GM12878 (cell line): ENCODE data around the gene RPS5. TPM values are rescaled to one million over a fixed set of nuclear protein-coding genes. Genes with fewer than 3 reads are reported as not detected.

Experiments
- ATAC-seq: fragments of 200-7000 bp; cut with Tn5 transposase; 3 replicates; pipeline ENCODE4 v1.9.1; 2020; ENCODE audit warnings: mild to moderate bottlenecking, moderate library complexity
- BruUV-seq: library from RNA; stranded (reverse); fragments of 400-500 nt; replicated peaks from 2 replicates; lab custom pipeline; 2021; lab: Mats Ljungman, UMichigan
- CTCF ChIA-PET: fragments of 300-600 bp; sonication (Branson Sonifier 250); formaldehyde crosslinking; extraction: SDS; loops from one replicate; lab custom pipeline; 2021; ENCODE audit warnings: inconsistent platforms; lab: Yijun Ruan, JAX
- POLR2A ChIA-PET: fragments of 350-600 bp; formaldehyde crosslinking; extraction: SDS; loops from one replicate; lab custom pipeline; 2021; ENCODE audit warnings: inconsistent platforms; lab: Charles Lee
- RAD21 ChIA-PET: fragments of 300-600 bp; sonication (Branson Sonifier 250); formaldehyde crosslinking; loops from one replicate; lab custom pipeline; 2023; ENCODE audit warnings: antibody characterized with exemption; ENCODE audit not compliant: unreplicated experiment; lab: Charles Lee
- SMC1A ChIA-PET: fragments of 300-600 bp; sonication (Branson Sonifier 250); formaldehyde crosslinking; loops from one replicate; lab custom pipeline; 2023; ENCODE audit not compliant: unreplicated experiment, uncharacterized antibody; lab: Charles Lee
- DNase-seq: peaks from one replicate; pipeline ENCODE4 v3.0.0-alpha.2; 2011; ENCODE audit warnings: low read depth, low spot score
- FAIRE-seq: peaks from 3 replicates; lab custom pipeline; 2011; peaks lifted over from hg19 to GRCh38; lab: Jason Lieb, UNC
- H2AFZ ChIP-seq: 2 replicates; pipeline ENCODE4 v1.6.0; 2011; ENCODE audit warnings: low read depth, low read length, control low read depth; ENCODE audit not compliant: control insufficient read depth
- H3K27ac ChIP-seq: 2 replicates; pipeline ENCODE4 v1.5.1; 2011; ENCODE audit warnings: control low read depth; ENCODE audit not compliant: control insufficient read depth, insufficient read depth
- H3K27me3 ChIP-seq, 2 experiments: replicated peaks in 1 of 2; 2 replicates each; pipeline versions ENCODE4 v1.6.0 to v1.6.1; 2011; ENCODE audit warnings: low read length in 1 of 2; ENCODE audit not compliant: control insufficient read depth in 2 of 2, insufficient read depth in 2 of 2
- H3K36me3 ChIP-seq, 2 experiments: 2 replicates each; pipeline ENCODE4 v1.5.1; 2011; ENCODE audit warnings: low read length in 1 of 2; ENCODE audit not compliant: control insufficient read depth in 2 of 2, insufficient read depth in 2 of 2
- H3K4me1 ChIP-seq: 2 replicates; pipeline ENCODE4 v1.6.1; 2011; ENCODE audit warnings: mild to moderate bottlenecking, low read length, moderate library complexity, mixed read lengths; ENCODE audit not compliant: control insufficient read depth, insufficient read depth
- H3K4me2 ChIP-seq: 2 replicates; pipeline ENCODE4 v1.6.0; 2011; ENCODE audit warnings: control low read depth; ENCODE audit not compliant: control insufficient read depth, insufficient read depth
- H3K4me3 ChIP-seq: fragments of 200-600 bp; sonication (generic); 2 replicates; pipeline ENCODE4 v1.5.1; 2016
- H3K79me2 ChIP-seq: 2 replicates; pipeline ENCODE4 v1.6.0; 2011; ENCODE audit warnings: low read length; ENCODE audit not compliant: control insufficient read depth, insufficient read depth
- H3K9ac ChIP-seq: 2 replicates; pipeline ENCODE4 v1.8.0; 2011; ENCODE audit warnings: low read length, control low read depth, mixed read lengths; ENCODE audit not compliant: control insufficient read depth, insufficient read depth
- H3K9me3 ChIP-seq: replicated peaks from 3 replicates; pipeline ENCODE4 v1.5.1; 2011; ENCODE audit warnings: mild to moderate bottlenecking, low read length; ENCODE audit not compliant: control insufficient read depth, insufficient read depth
- H4K20me1 ChIP-seq: 2 replicates; pipeline ENCODE4 v1.6.0; 2011; ENCODE audit not compliant: control insufficient read depth, insufficient read depth
- E2F8 ChIP-seq: fragments of 450-650 bp; IDR thresholded peaks from 2 replicates; pipeline ENCODE4 v1.6.1; 2018; ENCODE audit warnings: mild to moderate bottlenecking, low read depth, moderate library complexity; ENCODE audit not compliant: partially characterized antibody
- IRF4 ChIP-seq: IDR thresholded peaks from 2 replicates; pipeline ENCODE4 v1.6.1; 2011; ENCODE audit warnings: low read depth, low read length
- NFIC ChIP-seq: IDR thresholded peaks from 2 replicates; pipeline ENCODE4 v1.6.1; 2012; ENCODE audit warnings: low read depth, mild to moderate bottlenecking, inconsistent platforms, low read length, moderate library complexity
- NKRF ChIP-seq: fragments of 450-650 bp; conservative IDR thresholded peaks from 2 replicates; pipeline ENCODE4 v1.6.1; 2017; ENCODE audit warnings: mild to moderate bottlenecking, moderate library complexity
- POLR2A ChIP-seq: IDR thresholded peaks from 2 replicates; pipeline ENCODE4 v1.6.1; 2011; ENCODE audit warnings: low read depth, mild to moderate bottlenecking, low read length
- POLR2AphosphoS5 ChIP-seq: IDR thresholded peaks from 2 replicates; pipeline ENCODE4 v1.6.1; 2011; ENCODE audit warnings: mild to moderate bottlenecking, low read length, inconsistent platforms
- RELB ChIP-seq: fragments of 450-650 bp; IDR thresholded peaks from 2 replicates; pipeline ENCODE4 v1.6.1; 2017; ENCODE audit warnings: low read depth, mild to moderate bottlenecking, moderate library complexity
- SIX5 ChIP-seq: IDR thresholded peaks from 2 replicates; pipeline ENCODE4 v1.6.1; 2011; ENCODE audit warnings: mild to moderate bottlenecking, low read depth, low read length, moderate library complexity; ENCODE audit not compliant: severe bottlenecking
- WGBS: methylation state at CpG from one replicate; pipeline ENCODE4 v1.1.6; 2016; ENCODE audit warnings: low lambda C conversion rate; ENCODE audit not compliant: insufficient replicate concordance, insufficient coverage; ENCODE audit errors: missing lambda C conversion rate; 5-methylcytosine and 5-hydroxymethylcytosine counted together
- in situ Hi-C: fragments of 300-500 bp; cut with MboI; formaldehyde crosslinking; loops from 9 replicates; pipeline ENCODE4 v1.14.3; 2018; ENCODE audit warnings: mixed read lengths
- intact Hi-C: fragments of 100-400 bp; cut with micrococcal nuclease; formaldehyde crosslinking; loops from one replicate; pipeline ENCODE4 v1.14.2; 2022; ENCODE audit not compliant: unreplicated experiment
- polyA plus RNA-seq, 11 experiments: library from polyadenylated mRNA; depleted of rRNA in 4 of 11; unstranded in 6 of 11; stranded (reverse) in 5 of 11; fragments of >200 nt; fragmentation: Nextera tagmentation in 4 of 11; fragmentation: Illumina TruSeq in 1 of 11; extraction: Ambion mirVana in 4 of 11; extraction: Trizol in 1 of 11; gene quantifications; 1 replicate in 1 of 11; 2 replicates in 10 of 11; pipeline versions ENCODE4 v1.2.1 to v1.2.3, GENCODE V29; 2011 to 2016; ENCODE audit warnings: inconsistent platforms in 2 of 11, missing spikeins in 2 of 11, low read depth in 1 of 11
- total RNA-seq, 4 experiments: library from RNA; depleted of rRNA in 3 of 4; stranded (reverse); fragments of >200 nt in 3 of 4; fragmentation: Illumina TruSeq in 1 of 4; extraction: Trizol in 1 of 4; gene quantifications; 2 replicates each; pipeline versions ENCODE4 v1.2.1 to v1.2.3, GENCODE V29; 2013 to 2021
- TF ChIP-seq, protein P1 (sequence below), 3 experiments: IDR thresholded peaks in 2 of 3; conservative IDR thresholded peaks in 1 of 3; 2 replicates each; pipeline ENCODE4 v1.5.1; 2011; ENCODE audit warnings: low read depth in 3 of 3, low read length in 3 of 3, mild to moderate bottlenecking in 3 of 3, control low read depth in 2 of 3, moderate library complexity in 2 of 3, inconsistent platforms in 1 of 3, mixed read lengths in 1 of 3; ENCODE audit not compliant: control insufficient read depth in 2 of 3, insufficient read depth in 1 of 3; ENCODE audit errors: extremely low read depth in 1 of 3

The RPS5 gene
- total and polyA plus RNA-seq, 10 of the 15 experiments (the other 5 are each of a cell fraction or from before 2014, with no cell fraction given) = 1,284 to 3,652 (median 1,922) TPM

- TF ChIP-seq POLR2AphosphoS5 (peak; percentile 53; the same call in 1 of the 2 replicates), POLR2A (peak; percentile 61), IRF4 (no peak)
Observed at GRCh38 chr19:58385891-58386575, 1.0 kb upstream of the RPS5 start (continued).

- POLR2A ChIA-PET = interaction anchor here (0.6 kb wide), 2 partner anchors 20 to 61 kb away, joined by 3 read pairs; no protein-coding TSS in a partner anchor
- RAD21 ChIA-PET = interaction anchor here (1.0 kb wide), 1 partner anchor 21 kb away, joined by 3 read pairs; the partner anchor contains the start of gene ZNF584
- Histone ChIP-seq H3K4me3 (peak overlapping the region; percentile 97), H3K4me1 (peaks cover 10% of the 10 kb centered on the region), H2AFZ (peak overlapping the region; percentile 16; the same call in 1 of the 2 replicates), H3K9ac (peak overlapping the region; percentile 96), H3K79me2 (peaks cover 44% of the 10 kb centered on the region), H3K36me3 (peaks cover 2 to 14% of the 10 kb centered on the region in 2 experiments), H3K27ac (peak overlapping the region; percentile 97), H3K27me3 (no peaks in the 10 kb centered on the region), H4K20me1 (peaks cover 1% of the 10 kb centered on the region; the same call in 1 of the 2 replicates), H3K4me2 (peak overlapping the region; percentile 88), H3K9me3 (no peaks in the 10 kb centered on the region)
- DNase-seq (no peak), FAIRE-seq (no peak), ATAC-seq (no peak)
- WGBS = 2% methylated on average over 39 of the region's 39 CpGs
- SMC1A ChIA-PET = interaction anchor here (1.8 kb wide), 1 partner anchor 25 kb away, joined by 5 read pairs; the partner anchor contains the start of gene ZNF497
- TF ChIP-seq NKRF = peak; percentile 89
- TF ChIP-seq E2F8 = peak; percentile 9
- 0 out of 2 replicates have a peak, but pooled peaks have one; percentile 9 for TF ChIP-seq NFIC
- no peak for TF ChIP-seq SIX5
- TF ChIP-seq, protein P1, sequence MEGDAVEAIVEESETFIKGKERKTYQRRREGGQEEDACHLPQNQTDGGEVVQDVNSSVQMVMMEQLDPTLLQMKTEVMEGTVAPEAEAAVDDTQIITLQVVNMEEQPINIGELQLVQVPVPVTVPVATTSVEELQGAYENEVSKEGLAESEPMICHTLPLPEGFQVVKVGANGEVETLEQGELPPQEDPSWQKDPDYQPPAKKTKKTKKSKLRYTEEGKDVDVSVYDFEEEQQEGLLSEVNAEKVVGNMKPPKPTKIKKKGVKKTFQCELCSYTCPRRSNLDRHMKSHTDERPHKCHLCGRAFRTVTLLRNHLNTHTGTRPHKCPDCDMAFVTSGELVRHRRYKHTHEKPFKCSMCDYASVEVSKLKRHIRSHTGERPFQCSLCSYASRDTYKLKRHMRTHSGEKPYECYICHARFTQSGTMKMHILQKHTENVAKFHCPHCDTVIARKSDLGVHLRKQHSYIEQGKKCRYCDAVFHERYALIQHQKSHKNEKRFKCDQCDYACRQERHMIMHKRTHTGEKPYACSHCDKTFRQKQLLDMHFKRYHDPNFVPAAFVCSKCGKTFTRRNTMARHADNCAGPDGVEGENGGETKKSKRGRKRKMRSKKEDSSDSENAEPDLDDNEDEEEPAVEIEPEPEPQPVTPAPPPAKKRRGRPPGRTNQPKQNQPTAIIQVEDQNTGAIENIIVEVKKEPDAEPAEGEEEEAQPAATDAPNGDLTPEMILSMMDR (IDR thresholded peaks at IDR 0.05 in 2 of 3, conservative IDR thresholded peaks at IDR 0.05 in 1 of 3; ENCODE audit: control insufficient read depth in 2 of 3, extremely low read depth in 1 of 3, insufficient read depth in 1 of 3, low read depth in 3 of 3, low read length in 3 of 3) = 0 out of 6 replicates have a peak, but pooled peaks have one; percentile 1 to 21 (median 9)
- TF ChIP-seq RELB = 0 out of 2 replicates have a peak, but pooled peaks have one; percentile 29
- intact Hi-C loops = no loop called here
- CTCF ChIA-PET = interaction anchor here (0.6 kb wide), 1 partner anchor 56 kb away, joined by 3 read pairs; no protein-coding TSS in a partner anchor
- BruUV-seq = TSS peak; percentile 75
- in situ Hi-C loops = no loop called here
Observed at GRCh38 chr19:58387338-58388174, 487 bp downstream of the RPS5 start.
